HCT116 (cell line): ENCODE results near the gene HIPK2. TPM values are rescaled to one million over a fixed set of nuclear protein-coding genes. Genes with fewer than 3 reads are reported as not detected.

ENCODE experiments used
- ATAC-seq: fragments of 200-7000 bp; cut with Tn5 transposase; 2 replicates; pipeline ENCODE4 v1.9.1; 2020; ENCODE audit warnings: mild to moderate bottlenecking, moderate library complexity
- BruUV-seq: library from RNA; stranded (reverse); fragments of 400-500 nt; replicated peaks from 2 replicates; lab custom pipeline; 2021; lab: Mats Ljungman, UMichigan
- CTCF ChIA-PET: fragments of 300-600 bp; sonication (Branson Sonifier 250); formaldehyde crosslinking; loops from one replicate; lab custom pipeline; 2021; ENCODE audit warnings: antibody characterized with exemption; lab: Charles Lee
- POLR2A ChIA-PET: fragments of 300-600, 350-600 bp; sonication (Branson Sonifier 250); formaldehyde crosslinking; loops from one replicate; lab custom pipeline; 2021; ENCODE audit warnings: antibody characterized with exemption; lab: Charles Lee
- RAD21 ChIA-PET, 2 experiments: fragments of 300-600 bp; sonication (Branson Sonifier 250); formaldehyde crosslinking; loops; one replicate each; lab custom pipeline; 2023; ENCODE audit warnings: low total read pairs in 2 of 2; ENCODE audit not compliant: uncharacterized antibody in 2 of 2, unreplicated experiment in 2 of 2, low non-redundant PET in 1 of 2; lab: Charles Lee
- DNase-seq: peaks from one replicate; pipeline ENCODE4 v3.0.0-alpha.2; 2010; ENCODE audit warnings: low read depth, low spot score
- H2AFZ ChIP-seq: fragments of 200-600 bp; shearing (Covaris generic), sonication (generic); 2 replicates; pipeline ENCODE4 v1.6.1; 2017; ENCODE audit warnings: low read depth, mixed run types, mixed read lengths, antibody characterized with exemption, low read length; ENCODE audit not compliant: poor library complexity, severe bottlenecking
- H3K27ac ChIP-seq: 2 replicates; pipeline ENCODE4 v1.5.1; 2012; ENCODE audit warnings: low read depth, low read length
- H3K27me3 ChIP-seq: fragments of 200-600 bp; sonication (generic); 2 replicates; pipeline ENCODE4 v1.6.1; 2016; ENCODE audit warnings: mixed run types, low read length, mixed read lengths; ENCODE audit not compliant: insufficient read depth
- H3K36me3 ChIP-seq, 2 experiments: fragments of 200-500 bp in 1 of 2; fragments of 200-600 bp in 1 of 2; sonication (Bioruptor generic) in 1 of 2; sonication (generic) in 1 of 2; 2 replicates each; pipeline versions ENCODE4 v1.5.1 to v1.6.1; 2014 to 2016; ENCODE audit warnings: low read length in 2 of 2, inconsistent platforms in 1 of 2, mixed read lengths in 1 of 2, mixed run types in 1 of 2; ENCODE audit not compliant: insufficient read depth in 2 of 2, control insufficient read depth in 1 of 2
- H3K4me1 ChIP-seq, 2 experiments: fragments of 200-600 bp in 1 of 2; sonication (generic) in 1 of 2; 2 replicates each; pipeline versions ENCODE4 v1.5.1 to v1.6.1; 2012 to 2017; ENCODE audit warnings: low read length in 2 of 2, inconsistent platforms in 1 of 2, mild to moderate bottlenecking in 1 of 2, mixed read lengths in 1 of 2, mixed run types in 1 of 2, moderate library complexity in 1 of 2; ENCODE audit not compliant: insufficient read depth in 2 of 2, control insufficient read depth in 1 of 2
- H3K4me2 ChIP-seq: fragments of 200-600 bp; sonication (generic); 2 replicates; pipeline ENCODE4 v1.6.1; 2017; ENCODE audit warnings: mixed run types, low read length, mixed read lengths
- H3K4me3 ChIP-seq, 2 experiments: fragments of 200-600 bp in 1 of 2; sonication (generic) in 1 of 2; replicated peaks in 1 of 2; 2 replicates each; pipeline ENCODE4 v1.5.1; 2011 to 2016; ENCODE audit warnings: low read length in 2 of 2, control low read depth in 1 of 2, low read depth in 1 of 2, mild to moderate bottlenecking in 1 of 2, mixed read lengths in 1 of 2, mixed run types in 1 of 2
- H3K79me2 ChIP-seq: fragments of 200-600 bp; sonication (generic); 2 replicates; pipeline ENCODE4 v1.6.1; 2017; ENCODE audit warnings: mild to moderate bottlenecking, mixed run types, low read length, moderate library complexity, mixed read lengths; ENCODE audit not compliant: insufficient read depth
- H3K9ac ChIP-seq: fragments of 200-600 bp; sonication (generic); 2 replicates; pipeline ENCODE4 v1.6.1; 2016; ENCODE audit warnings: low read length, mixed read lengths
- H3K9me2 ChIP-seq: fragments of 200-600 bp; sonication (generic), shearing (Covaris generic); 2 replicates; pipeline ENCODE4 v1.6.1; 2017; ENCODE audit warnings: mixed run types, mild to moderate bottlenecking, moderate library complexity; ENCODE audit not compliant: insufficient read depth
- H3K9me3 ChIP-seq, 2 experiments: fragments of 200-500 bp in 1 of 2; fragments of 200-600 bp in 1 of 2; sonication (Bioruptor generic) in 1 of 2; sonication (generic) in 1 of 2; 2 replicates each; pipeline ENCODE4 v1.6.1; 2014 to 2017; ENCODE audit warnings: low read length in 2 of 2, mixed read lengths in 2 of 2, inconsistent platforms in 1 of 2, low read depth in 1 of 2, mild to moderate bottlenecking in 1 of 2, mixed run types in 1 of 2, moderate library complexity in 1 of 2; ENCODE audit not compliant: control insufficient read depth in 1 of 2, insufficient read depth in 1 of 2
- H4K20me1 ChIP-seq: fragments of 200-600 bp; sonication (generic), shearing (Covaris generic); 2 replicates; pipeline ENCODE4 v1.6.1; 2017; ENCODE audit warnings: mixed run types, mild to moderate bottlenecking, moderate library complexity; ENCODE audit not compliant: insufficient read depth
- ATF3 ChIP-seq: IDR thresholded peaks from 2 replicates; pipeline ENCODE4 v1.6.1; 2012
- CBX3 ChIP-seq: IDR thresholded peaks from 2 replicates; pipeline ENCODE4 v1.6.1; 2012; ENCODE audit warnings: low read depth
- CEBPB ChIP-seq: IDR thresholded peaks from 2 replicates; pipeline ENCODE4 v1.6.1; 2012; ENCODE audit warnings: low read depth
- CTCF ChIP-seq, 3 experiments: fragments of 200-600 bp in 1 of 3; sonication (generic) in 1 of 3; IDR thresholded peaks in 2 of 3; conservative IDR thresholded peaks in 1 of 3; 2 replicates each; pipeline ENCODE4 v1.5.1; 2012 to 2017; ENCODE audit warnings: low read depth in 2 of 3, low read length in 2 of 3, antibody characterized with exemption in 1 of 3, borderline replicate concordance in 1 of 3, control low read depth in 1 of 3, mild to moderate bottlenecking in 1 of 3, mixed read lengths in 1 of 3, mixed run types in 1 of 3, moderate library complexity in 1 of 3; ENCODE audit not compliant: insufficient read depth in 1 of 3
- EZH2phosphoT487 ChIP-seq: fragments of 200-600 bp; IDR thresholded peaks from 2 replicates; pipeline ENCODE4 v1.6.1; 2018; ENCODE audit warnings: antibody characterized with exemption, borderline replicate concordance
- FOSL1 ChIP-seq: IDR thresholded peaks from 2 replicates; pipeline ENCODE4 v1.6.1; 2012; ENCODE audit warnings: low read depth
- JUND ChIP-seq: IDR thresholded peaks from 2 replicates; pipeline ENCODE4 v1.6.1; 2012
- MAX ChIP-seq: IDR thresholded peaks from 2 replicates; pipeline ENCODE4 v1.6.1; 2012
- POLR2A ChIP-seq: IDR thresholded peaks from 2 replicates; pipeline ENCODE4 v1.7.0; 2011; ENCODE audit warnings: borderline replicate concordance; ENCODE audit not compliant: insufficient read depth, insufficient read length; ENCODE audit errors: extremely low read depth
- POLR2AphosphoS5 ChIP-seq: IDR thresholded peaks from 2 replicates; pipeline ENCODE4 v1.6.1; 2011; ENCODE audit warnings: mild to moderate bottlenecking, low read depth, low read length, moderate library complexity
- RAD21 ChIP-seq: IDR thresholded peaks from 2 replicates; pipeline ENCODE4 v1.6.1; 2012; ENCODE audit warnings: low read depth, mild to moderate bottlenecking
- SIN3A ChIP-seq: IDR thresholded peaks from 2 replicates; pipeline ENCODE4 v1.6.1; 2012; ENCODE audit warnings: low read depth
- SP1 ChIP-seq: IDR thresholded peaks from 2 replicates; pipeline ENCODE4 v1.6.1; 2012; ENCODE audit warnings: low read depth
- TCF7L2 ChIP-seq: IDR thresholded peaks from 2 replicates; pipeline ENCODE4 v1.7.0; 2011; ENCODE audit warnings: borderline replicate concordance, inconsistent platforms; ENCODE audit not compliant: insufficient read depth, insufficient read length; ENCODE audit errors: extremely low read depth
- YY1 ChIP-seq: IDR thresholded peaks from 2 replicates; pipeline ENCODE4 v1.6.1; 2011; ENCODE audit warnings: low read length, low read depth, moderate library complexity, mild to moderate bottlenecking; ENCODE audit not compliant: insufficient replicate concordance; ENCODE audit errors: extremely low read depth
- ZBTB33 ChIP-seq: IDR thresholded peaks from 2 replicates; pipeline ENCODE4 v1.6.1; 2011; ENCODE audit warnings: mild to moderate bottlenecking, low read length, moderate library complexity; ENCODE audit not compliant: insufficient replicate concordance; ENCODE audit errors: extremely low read depth
- ZFX ChIP-seq: fragments of 450-650 bp; IDR thresholded peaks from 2 replicates; pipeline ENCODE4 v1.6.1; 2017
- ZNF274 ChIP-seq: fragments of 200-500 bp; sonication (Bioruptor generic); IDR thresholded peaks from 2 replicates; pipeline ENCODE4 v1.6.1; 2014; ENCODE audit warnings: mild to moderate bottlenecking, low read depth, low read length, inconsistent platforms
- intact Hi-C: fragments of 100-400 bp; cut with micrococcal nuclease; formaldehyde crosslinking; loops from 2 replicates; pipeline ENCODE4 v1.10.0; 2022
- total RNA-seq: library from RNA; stranded (reverse); gene quantifications from one replicate; pipeline ENCODE4 v1.2.1, GENCODE V29; 2021; ENCODE audit not compliant: unreplicated experiment

HIPK2 gene
- total RNA-seq, 1 experiment from 2014 or later, result 49.5 TPM

GRCh38 chr7:139663608-139664177, 114.1 kb downstream of the HIPK2 start:
- Histone ChIP-seq H3K27ac (no peak overlapping the region), H3K4me2 (no peak overlapping the region), H4K20me1 (no peaks in the 10 kb centered on the region), H3K9me3 (no peaks in the 10 kb centered on the region), H3K79me2 (peaks cover 9% of the 10 kb centered on the region), H3K9ac (no peak overlapping the region), H3K9me2 (no peaks in the 10 kb centered on the region), H2AFZ (no peak overlapping the region), H3K4me3 (no peak overlapping the region), H3K4me1 (peaks cover 14 to 42% of the 10 kb centered on the region in 2 experiments), H3K27me3 (no peaks in the 10 kb centered on the region), H3K36me3 (no peaks in the 10 kb centered on the region)
- ChIA-PET CTCF (interaction anchor here (1.4 kb wide), 1 partner anchor 342 kb away, joined by 3 read pairs; no protein-coding TSS in a partner anchor), POLR2A (interaction anchor here (1.1 kb wide), 1 partner anchor 17 kb away, joined by 3 read pairs; no protein-coding TSS in a partner anchor), RAD21 (no interaction called here)
- intact Hi-C loops, result no loop called here
- ATAC-seq (no peak), DNase-seq (no peak)
- TF ChIP-seq CBX3 (no peak), EZH2phosphoT487 (no peak), CEBPB (no peak), POLR2A (no peak), JUND (no peak), TCF7L2 (no peak), RAD21 (no peak), SIN3A (no peak), POLR2AphosphoS5 (no peak), YY1 (no peak), MAX (no peak), ZNF274 (no peak), FOSL1 (no peak), ATF3 (no peak), CTCF (IDR thresholded peaks at IDR 0.05 in 2 of 3, conservative IDR thresholded peaks at IDR 0.05 in 1 of 3; ENCODE audit: borderline replicate concordance in 1 of 3, insufficient read depth in 1 of 3, low read depth in 2 of 3, low read length in 2 of 3) (no peak), SP1 (no peak), ZBTB33 (no peak), ZFX (no peak)
- no TSS peak for BruUV-seq
